Pons (tissue), 1 donor: Measurements from ENCODE around the gene CAT.
"Not testable (repeated sequence)": the region's sequence is repeated elsewhere in the genome, so short reads cannot be mapped to it uniquely, and the experiment has no call there.

Experiments used
- DNase-seq: peaks from one replicate; pipeline ENCODE4 v3.0.0-alpha.2; 2016; ENCODE audit warnings: low spot score

The CAT gene

GRCh38 chr11:34438529-34439507 is at the start of gene CAT:
Gene CAT (plus strand): TSS chr11:34438934. CDS start chr11:34439014, 80 bp downstream.
- DNase-seq, result peak; percentile 97

DNA sequence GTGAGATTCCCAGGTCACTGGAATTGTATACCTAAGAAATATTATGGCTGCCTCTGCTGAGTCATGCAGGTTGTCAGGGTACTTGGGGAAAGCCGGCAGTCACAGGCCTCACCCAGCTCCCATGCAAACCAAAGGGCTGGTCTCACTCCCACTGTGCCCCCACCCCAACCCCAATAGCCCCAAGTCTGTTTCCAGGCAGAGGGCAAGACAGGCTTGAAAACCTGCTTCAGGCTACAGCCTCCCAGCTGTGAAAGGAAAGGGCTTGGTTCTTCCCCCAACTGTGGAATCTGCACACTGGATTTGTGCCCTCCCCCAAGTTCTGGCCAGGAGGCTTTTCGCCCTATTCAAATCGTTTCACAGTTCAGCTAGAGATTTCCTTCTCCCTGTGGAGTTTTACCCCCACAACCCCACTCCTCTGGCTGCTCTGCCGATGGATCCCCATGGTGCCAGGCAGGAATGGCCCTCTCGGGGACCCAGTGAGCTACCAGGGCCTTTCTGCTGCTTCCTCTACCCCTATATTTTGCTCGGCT is 43.9 kb upstream of the CAT start:
- DNase-seq, result no peak

GRCh38 chr11:34395916-34396550 is 42.7 kb upstream of the CAT start:
- DNase-seq, result no peak

GRCh38 chr11:34397120-34397519 is 41.6 kb upstream of the CAT start:
- no peak for DNase-seq

GRCh38 chr11:34397811-34398210 is 40.9 kb upstream of the CAT start:
- DNase-seq, result no peak

GRCh38 chr11:34403431-34403830 is 35.3 kb upstream of the CAT start:
- no peak for DNase-seq

DNA sequence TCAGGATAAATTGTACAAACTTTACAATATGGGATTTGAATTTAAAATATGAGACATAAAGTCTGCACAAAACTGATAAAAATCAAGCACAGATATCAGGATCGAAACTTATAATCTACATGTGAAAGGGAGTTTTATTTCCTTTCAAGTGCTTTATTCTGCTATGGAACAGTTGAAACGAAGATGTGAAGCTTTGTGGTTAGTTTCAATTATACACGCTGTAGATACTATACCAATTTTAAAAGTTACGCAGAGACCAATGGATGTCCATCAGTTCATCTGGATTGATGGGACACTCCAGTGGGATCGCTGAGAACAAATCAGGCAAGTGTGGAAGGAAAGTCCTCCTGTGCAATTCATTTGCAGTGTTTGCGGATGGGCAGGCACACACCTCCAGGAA is 34.5 kb upstream of the CAT start:
- no peak for DNase-seq

- no peak for DNase-seq
Observed at GRCh38 chr11:34405079-34405858, 33.5 kb upstream of the CAT start.

- DNase-seq, result no peak
Observed at GRCh38 chr11:34406413-34406812, 32.3 kb upstream of the CAT start.

- DNase-seq, result peak; percentile 84
Observed at GRCh38 chr11:34407121-34407813, 31.5 kb upstream of the CAT start.

DNA sequence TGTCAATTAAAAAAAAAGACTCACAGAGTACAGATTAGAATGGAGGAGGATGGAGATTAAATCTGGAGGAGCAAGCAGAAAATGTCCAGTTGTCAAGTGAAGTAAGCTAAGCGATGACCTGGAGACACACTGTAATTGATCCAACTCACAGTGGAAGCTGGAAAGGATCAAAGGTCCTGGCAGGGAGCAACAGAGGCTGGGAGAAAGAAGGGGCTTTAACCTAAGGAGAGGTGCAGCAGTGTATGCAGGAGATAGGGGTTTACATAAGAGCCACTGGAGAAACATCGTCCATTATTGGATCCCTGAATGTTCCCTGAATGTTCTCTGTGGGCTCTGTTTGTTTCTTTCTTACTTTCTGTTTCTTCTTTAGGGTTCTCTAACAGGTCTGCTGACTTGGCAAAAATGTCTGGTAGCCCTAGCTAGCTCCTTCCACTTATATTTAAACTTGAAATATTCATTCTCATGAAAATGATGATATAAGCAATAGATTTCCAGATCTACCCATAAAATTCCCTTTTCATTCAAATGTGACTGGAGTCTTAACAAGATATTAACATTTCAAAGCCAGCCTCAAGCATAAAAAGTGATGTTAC is 30.1 kb upstream of the CAT start:
- DNase-seq, result no peak

GRCh38 chr11:34411111-34411510 is 27.6 kb upstream of the CAT start:
- no peak for DNase-seq

DNA sequence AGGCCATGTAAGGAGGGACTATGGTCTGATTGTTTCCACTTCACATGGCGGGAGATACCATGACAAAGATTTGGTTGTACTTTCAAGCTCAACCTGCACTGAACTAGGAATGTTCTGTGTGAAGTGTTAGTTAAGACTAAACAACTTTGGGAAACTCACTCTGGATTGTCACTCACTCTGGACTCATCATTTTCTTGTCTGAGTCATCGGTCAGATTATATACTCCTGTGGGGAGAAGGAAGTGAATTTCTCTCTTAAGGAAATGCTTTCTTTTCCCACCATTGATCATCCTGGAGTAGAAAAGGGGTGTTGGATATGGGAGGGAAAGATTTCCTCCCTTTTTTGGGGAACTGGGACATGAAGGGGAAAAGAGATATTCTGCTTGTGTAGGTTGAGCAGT is 26.9 kb upstream of the CAT start:
- DNase-seq, result no peak

DNA sequence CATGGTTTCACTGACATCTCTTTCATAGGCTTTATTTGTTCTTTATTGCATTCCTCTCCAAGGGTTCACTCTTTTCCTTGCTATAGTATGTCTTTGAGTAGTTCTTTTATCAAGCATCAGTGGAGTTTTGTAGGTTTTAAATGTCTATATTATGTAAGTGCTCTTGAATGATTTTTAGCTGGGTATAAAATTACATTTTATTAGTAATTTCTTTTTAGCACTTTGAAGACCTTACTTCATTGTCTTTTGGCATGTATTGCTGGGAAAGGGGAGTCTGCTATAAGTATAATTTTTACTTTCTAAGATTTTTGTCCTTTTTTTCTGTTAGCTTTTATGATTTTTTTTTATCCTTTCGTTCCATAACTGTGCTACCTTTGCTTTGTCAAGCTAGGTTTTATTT is 25.5 kb upstream of the CAT start:
- DNase-seq, result no peak

DNA sequence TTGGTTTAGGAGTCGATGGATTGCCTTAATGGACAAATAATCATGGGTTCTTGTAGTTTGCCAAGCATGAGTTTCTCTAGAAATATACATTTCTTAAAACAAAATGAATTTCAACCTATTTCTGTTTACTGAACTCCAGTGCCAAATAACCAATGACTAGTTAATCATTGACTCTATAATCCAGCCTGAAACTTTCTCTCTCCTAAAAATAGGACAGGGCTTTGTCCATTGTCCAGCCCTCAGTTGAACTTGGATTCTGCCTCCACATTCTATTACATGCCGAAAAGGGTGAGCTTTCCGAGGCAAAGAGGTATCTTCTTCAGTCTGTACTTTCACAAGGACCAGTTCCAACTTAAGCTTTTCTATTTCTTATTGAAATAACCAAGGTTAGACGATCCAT is 23.2 kb upstream of the CAT start:
- no peak for DNase-seq

DNA sequence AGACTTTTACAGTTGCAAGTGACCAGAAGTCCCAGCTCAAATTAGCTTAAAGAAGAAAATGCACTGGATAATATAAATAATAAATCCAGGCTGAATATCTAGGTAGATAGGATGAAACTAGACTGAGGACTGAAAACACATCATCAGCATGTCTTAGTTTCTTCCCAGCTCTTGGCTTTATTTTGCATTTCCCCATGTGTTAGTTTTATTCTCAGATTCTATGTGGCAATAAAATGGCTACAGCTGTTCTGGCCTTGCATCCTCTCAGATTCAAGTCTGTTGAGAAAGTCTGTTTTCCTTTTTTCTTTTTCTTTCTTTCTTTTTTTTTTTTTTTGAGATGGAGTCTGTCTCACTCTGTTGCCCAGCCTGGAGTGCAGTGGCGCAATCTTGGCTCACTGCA is 22.6 kb upstream of the CAT start:
- no peak for DNase-seq

GRCh38 chr11:34416766-34417165 is 22.0 kb upstream of the CAT start:
- DNase-seq, result no peak

DNA sequence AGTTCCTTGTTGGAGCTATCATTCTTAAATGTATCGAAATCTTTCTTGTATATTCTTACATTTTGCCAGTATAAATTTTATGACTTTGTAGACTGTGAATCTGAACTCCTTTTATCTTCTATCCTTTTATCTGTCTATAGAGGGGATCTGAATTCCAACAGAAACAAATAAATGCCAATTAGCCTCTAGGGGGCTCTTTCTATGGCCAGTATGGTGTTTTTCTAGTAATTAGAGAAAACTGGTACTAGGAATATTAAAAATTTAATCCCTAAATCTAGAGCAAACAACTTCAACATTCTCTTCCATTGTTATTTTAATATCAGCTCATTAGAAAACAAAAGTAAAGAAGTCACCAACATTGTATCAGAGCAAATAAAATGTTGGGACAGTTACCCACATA is 21.5 kb upstream of the CAT start:
- no peak for DNase-seq

DNA sequence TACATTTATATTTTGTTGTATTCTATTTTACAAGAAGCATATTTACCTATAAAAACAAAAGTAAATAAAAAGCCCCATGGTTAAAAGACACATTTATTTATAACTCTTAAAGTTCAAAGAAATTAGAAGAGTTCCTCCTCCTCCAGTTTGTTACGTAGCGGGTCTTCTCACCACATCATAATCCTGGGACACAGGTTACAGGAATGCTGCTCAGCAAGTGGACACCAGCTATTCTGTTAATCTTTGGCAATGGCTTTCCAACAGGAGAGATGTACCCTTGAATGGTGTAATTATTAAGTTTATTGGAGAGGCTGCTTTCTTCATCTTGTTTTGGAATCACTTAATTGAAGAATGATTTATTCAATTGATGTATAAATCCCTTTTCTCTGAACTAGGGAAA is 19.6 kb upstream of the CAT start:
- no peak for DNase-seq

- no peak for DNase-seq
Observed at GRCh38 chr11:34423300-34423699, 15.4 kb upstream of the CAT start.

- not testable (repeated sequence) for DNase-seq
Observed at GRCh38 chr11:34424826-34425225, 13.9 kb upstream of the CAT start.
